Neutrophil (primary cell): ENCODE results near the gene GRB14.

Experiments
- H3K27ac ChIP-seq: fragments of 200-600 bp; sonication (generic); 2 replicates; pipeline ENCODE4 v1.5.1; 2016; ENCODE audit warnings: mild to moderate bottlenecking, moderate library complexity
- H3K27me3 ChIP-seq: fragments of 200-600 bp; sonication (generic); 2 replicates; pipeline ENCODE4 v1.6.0; 2016; ENCODE audit warnings: mild to moderate bottlenecking
- H3K36me3 ChIP-seq: fragments of 200-600 bp; sonication (generic); 2 replicates; pipeline ENCODE4 v1.5.1; 2017
- H3K4me1 ChIP-seq, 2 experiments: fragments of 200-600 bp in 1 of 2; sonication (generic) in 1 of 2; 1 replicate in 1 of 2; 2 replicates in 1 of 2; pipeline versions ENCODE4 v1.5.1 to v1.6.1; 2013 to 2016; ENCODE audit warnings: low read depth in 1 of 2, low read length in 1 of 2, mild to moderate bottlenecking in 1 of 2, moderate library complexity in 1 of 2; ENCODE audit not compliant: control insufficient read depth in 1 of 2, insufficient read depth in 1 of 2
- H3K4me3 ChIP-seq, 2 experiments: fragments of 200-600 bp in 1 of 2; sonication (generic) in 1 of 2; 1 replicate in 1 of 2; 2 replicates in 1 of 2; pipeline ENCODE4 v1.5.1; 2013 to 2016; ENCODE audit warnings: low read depth in 1 of 2, low read length in 1 of 2, mild to moderate bottlenecking in 1 of 2, moderate library complexity in 1 of 2
- H3K9me3 ChIP-seq: fragments of 200-600 bp; sonication (generic); 2 replicates; pipeline ENCODE4 v1.5.1; 2016
- CTCF ChIP-seq: fragments of 200-600 bp; sonication (generic); IDR thresholded peaks from 2 replicates; pipeline ENCODE4 v1.5.1; 2016; ENCODE audit warnings: antibody characterized with exemption

GRB14 gene

GRCh38 chr2:164662066-164662465 is 40.8 kb upstream of the GRB14 start:
- Histone ChIP-seq H3K27ac (no peak overlapping the region), H3K4me3 (no peak overlapping the region), H3K9me3 (no peaks in the 10 kb centered on the region), H3K27me3 (no peaks in the 10 kb centered on the region), H3K36me3 (no peaks in the 10 kb centered on the region), H3K4me1 (no peaks in the 10 kb centered on the region)
- no peak for TF ChIP-seq CTCF

DNA sequence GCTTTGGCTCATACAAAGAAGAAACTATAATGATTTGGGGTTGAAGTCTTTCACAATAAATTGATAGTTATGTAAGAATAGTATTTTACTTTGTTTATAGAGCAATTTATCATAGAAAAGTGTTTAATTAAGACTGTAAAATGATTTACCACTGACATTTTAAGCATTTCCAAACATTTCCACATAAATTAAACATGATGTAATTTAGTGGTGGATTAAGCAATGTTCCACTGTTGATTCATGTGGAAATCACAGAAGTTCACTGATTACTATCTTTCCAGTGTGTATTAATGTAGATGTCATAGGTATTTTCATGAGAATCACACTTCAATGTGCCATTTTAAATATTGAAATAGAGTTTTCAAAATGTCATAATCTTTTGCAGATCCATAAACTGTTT is 40.1 kb upstream of the GRB14 start:
- Histone ChIP-seq H3K9me3 (no peaks in the 10 kb centered on the region), H3K27ac (no peak overlapping the region), H3K36me3 (no peaks in the 10 kb centered on the region), H3K27me3 (no peaks in the 10 kb centered on the region), H3K4me3 (no peak overlapping the region), H3K4me1 (no peaks in the 10 kb centered on the region)
- TF ChIP-seq CTCF: no peak

DNA sequence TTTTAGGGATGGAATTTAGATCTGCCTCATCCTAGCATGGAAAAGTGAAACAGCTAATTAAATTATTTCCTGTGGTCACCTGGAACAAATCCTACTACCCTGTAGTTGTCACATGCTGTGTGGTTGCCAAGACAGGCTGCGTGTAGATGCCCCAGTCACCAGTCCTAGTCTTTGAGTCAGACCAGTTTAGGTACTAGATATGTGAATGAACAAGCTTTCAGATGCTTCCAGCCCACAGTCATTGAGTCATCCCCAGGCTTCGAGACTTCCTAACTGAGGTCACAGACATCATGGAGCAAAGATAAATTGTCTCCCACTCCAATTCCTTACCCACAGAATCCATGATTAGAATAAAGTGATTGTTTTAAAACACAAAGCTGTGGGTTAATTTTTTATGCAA is 35.8 kb upstream of the GRB14 start:
- Histone ChIP-seq H3K4me1 (no peaks in the 10 kb centered on the region), H3K4me3 (no peak overlapping the region), H3K9me3 (no peaks in the 10 kb centered on the region), H3K27ac (no peak overlapping the region), H3K36me3 (no peaks in the 10 kb centered on the region), H3K27me3 (no peaks in the 10 kb centered on the region)
- no peak for TF ChIP-seq CTCF

GRCh38 chr2:164655750-164656149 is 34.5 kb upstream of the GRB14 start:
- H3K27me3 ChIP-seq: no peaks in the 10 kb centered on the region
- H3K9me3 ChIP-seq: no peaks in the 10 kb centered on the region
- no peak overlapping the region for H3K27ac ChIP-seq
- H3K4me1 ChIP-seq: no peaks in the 10 kb centered on the region
- no peaks in the 10 kb centered on the region for H3K36me3 ChIP-seq
- no peak for TF ChIP-seq CTCF
- H3K4me3 ChIP-seq: no peak overlapping the region

DNA sequence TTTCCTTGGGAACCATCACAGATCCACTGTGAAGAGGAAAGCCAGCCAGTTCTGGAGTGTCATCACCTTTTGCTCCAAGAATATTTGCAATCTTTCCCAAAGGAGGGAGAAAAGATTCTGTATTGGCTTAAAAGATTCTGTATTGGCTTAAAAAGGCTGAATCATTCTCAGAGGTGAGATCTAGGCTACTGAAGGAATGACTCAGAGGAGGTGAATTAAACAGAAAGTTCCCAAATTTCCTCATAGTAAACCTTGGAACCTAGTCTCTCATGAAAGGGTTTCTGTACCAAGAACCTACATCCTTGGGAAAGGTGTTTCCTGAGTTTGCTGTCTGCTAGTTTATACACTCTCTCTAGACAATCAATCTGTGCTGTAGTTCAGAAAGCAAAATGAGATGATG is 34.1 kb upstream of the GRB14 start:
- H3K36me3 ChIP-seq: no peaks in the 10 kb centered on the region
- H3K4me3 ChIP-seq: no peak overlapping the region
- no peaks in the 10 kb centered on the region for H3K4me1 ChIP-seq
- no peak for TF ChIP-seq CTCF
- H3K9me3 ChIP-seq: no peaks in the 10 kb centered on the region
- H3K27ac ChIP-seq: no peak overlapping the region
- H3K27me3 ChIP-seq: no peaks in the 10 kb centered on the region

- H3K9me3 ChIP-seq: no peaks in the 10 kb centered on the region
- no peak overlapping the region for H3K4me3 ChIP-seq
- no peak overlapping the region for H3K27ac ChIP-seq
- no peaks in the 10 kb centered on the region for H3K4me1 ChIP-seq
- no peaks in the 10 kb centered on the region for H3K27me3 ChIP-seq
- no peaks in the 10 kb centered on the region for H3K36me3 ChIP-seq
- TF ChIP-seq CTCF: no peak
These were observed 30.1 kb upstream of the GRB14 start for GRCh38 chr2:164651361-164651760.
